K562 (cell line): ENCODE results near the gene WDR18. TPM values are rescaled to one million over a fixed set of nuclear protein-coding genes. Genes with fewer than 3 reads are reported as not detected.

ENCODE experiments used
- ARID2 ChIP-seq: fragments of 450-650 bp; IDR thresholded peaks from 2 replicates; pipeline ENCODE4 v1.6.1; 2017; ENCODE audit warnings: antibody characterized with exemption, mild to moderate bottlenecking
- ETV6 ChIP-seq, 3 experiments: fragments of 150-350 bp in 1 of 3; sonication (generic) in 1 of 3; formaldehyde crosslinking in 1 of 3; IDR thresholded peaks; 2 replicates each; pipeline versions ENCODE4 v1.6.1 to v1.8.0; 2014 to 2022; ENCODE audit warnings: borderline replicate concordance in 2 of 3, low read depth in 2 of 3, antibody characterized with exemption in 1 of 3, low read length in 1 of 3, mild to moderate bottlenecking in 1 of 3, missing genetic modification reagents in 1 of 3
- MBD2 ChIP-seq: sonication (generic); IDR thresholded peaks from 2 replicates; pipeline ENCODE4 v1.6.1; 2016; ENCODE audit warnings: low read depth, borderline replicate concordance
- NFATC3 ChIP-seq: fragments of 450-650 bp; IDR thresholded peaks from 2 replicates; pipeline ENCODE4 v1.6.1; 2017; ENCODE audit warnings: mild to moderate bottlenecking
- SAFB ChIP-seq: fragments of 200-400 bp; formaldehyde crosslinking; IDR thresholded peaks from 2 replicates; pipeline ENCODE4 v1.6.1; 2017; ENCODE audit warnings: low read depth, low read length, borderline replicate concordance
- SIN3A ChIP-seq, 2 experiments: fragments of 150-350 bp in 1 of 2; IDR thresholded peaks; 2 replicates each; pipeline ENCODE4 v1.6.1; 2011 to 2016; ENCODE audit warnings: borderline replicate concordance in 2 of 2, low read depth in 2 of 2, low read length in 2 of 2, mild to moderate bottlenecking in 2 of 2, moderate library complexity in 2 of 2; ENCODE audit not compliant: control insufficient read depth in 1 of 2
- TCFL5 ChIP-seq: fragments of 250-450 bp; sonication (Bioruptor Pico); conservative IDR thresholded peaks from 2 replicates; pipeline ENCODE4 v1.6.1; 2021; ENCODE audit warnings: mild to moderate bottlenecking, moderate library complexity, matching md5 sums
- ZNF124 ChIP-seq: sonication (generic); formaldehyde crosslinking; IDR thresholded peaks from 2 replicates; pipeline ENCODE4 v1.8.1; 2022; ENCODE audit warnings: missing genetic modification reagents
- ZNF668 ChIP-seq: fragments of 250-450 bp; sonication (Bioruptor Pico); IDR thresholded peaks from 2 replicates; pipeline ENCODE4 v1.8.0; 2022; ENCODE audit warnings: mild to moderate bottlenecking, inconsistent platforms
- ZNF696 ChIP-seq: fragments of 250-450 bp; sonication (Bioruptor Pico); conservative IDR thresholded peaks from 2 replicates; pipeline ENCODE4 v1.4.0; 2020; ENCODE audit warnings: mild to moderate bottlenecking, moderate library complexity
- ZNF707 ChIP-seq: fragments of 250-450 bp; sonication (Bioruptor Pico); conservative IDR thresholded peaks from 2 replicates; pipeline ENCODE4 v1.8.0; 2022; ENCODE audit warnings: inconsistent platforms, mild to moderate bottlenecking, moderate library complexity
- ZNF780A ChIP-seq: fragments of 250-450 bp; sonication (Bioruptor Pico); IDR thresholded peaks from 2 replicates; pipeline ENCODE4 v1.5.0; 2021; ENCODE audit warnings: mild to moderate bottlenecking
- polyA plus RNA-seq, 8 experiments: library from polyadenylated mRNA; depleted of rRNA in 4 of 8; stranded (reverse) in 5 of 8; unstranded in 3 of 8; fragments of >200 nt; fragmentation: Nextera tagmentation in 2 of 8; fragmentation: Illumina TruSeq in 1 of 8; extraction: Ambion mirVana in 2 of 8; extraction: Trizol in 1 of 8; gene quantifications; 2 replicates each; pipeline versions ENCODE4 v1.2.1 to v1.2.3, GENCODE V29; 2011 to 2014; ENCODE audit warnings: inconsistent platforms in 1 of 8, missing spikeins in 1 of 8
- total RNA-seq, 7 experiments: library from RNA; depleted of rRNA in 6 of 7; stranded (reverse); fragments of >200 nt in 6 of 7; fragmentation: Illumina TruSeq in 2 of 7; extraction: Trizol in 2 of 7; gene quantifications; 2 replicates each; pipeline versions ENCODE4 v1.2.1 to v1.2.3, GENCODE V29; 2011 to 2021; ENCODE audit warnings: low replicate concordance in 1 of 7
- TF ChIP-seq, protein P1 (sequence below), 2 experiments: IDR thresholded peaks; 2 replicates each; pipeline ENCODE4 v1.6.1; 2011; ENCODE audit warnings: borderline replicate concordance in 1 of 2, control low read depth in 1 of 2, low read depth in 1 of 2, low read length in 1 of 2, mild to moderate bottlenecking in 1 of 2, mixed read lengths in 1 of 2, moderate library complexity in 1 of 2; ENCODE audit not compliant: insufficient read depth in 1 of 2, insufficient read length in 1 of 2, poor library complexity in 1 of 2, severe bottlenecking in 1 of 2; ENCODE audit errors: extremely low read depth in 1 of 2
- TF ChIP-seq, protein P2 (sequence below): fragments of 250-450 bp; sonication (Bioruptor Pico); IDR thresholded peaks from 2 replicates; pipeline ENCODE4 v1.8.0; 2021; ENCODE audit warnings: moderate library complexity, mild to moderate bottlenecking, inconsistent platforms
- TF ChIP-seq, protein P3 (sequence below): fragments of 250-450 bp; sonication (Bioruptor Pico); IDR thresholded peaks from 2 replicates; pipeline ENCODE4 v1.5.0; 2021; ENCODE audit warnings: mild to moderate bottlenecking, borderline replicate concordance
- TF ChIP-seq, protein P4 (sequence below): fragments of 250-450 bp; sonication (Bioruptor Pico); IDR thresholded peaks from 2 replicates; pipeline ENCODE4 v1.5.0; 2020; ENCODE audit warnings: mild to moderate bottlenecking
- TF ChIP-seq, protein P5 (sequence below): sonication (generic); formaldehyde crosslinking; IDR thresholded peaks from 2 replicates; pipeline ENCODE4 v1.8.1; 2022; ENCODE audit warnings: missing genetic modification reagents

Gene WDR18
- total and polyA plus RNA-seq, 9 of the 15 experiments (the other 6 are each of a cell fraction or from before 2014, with no cell fraction given): 0.65 to 181 (median 30.1) TPM

DNA sequence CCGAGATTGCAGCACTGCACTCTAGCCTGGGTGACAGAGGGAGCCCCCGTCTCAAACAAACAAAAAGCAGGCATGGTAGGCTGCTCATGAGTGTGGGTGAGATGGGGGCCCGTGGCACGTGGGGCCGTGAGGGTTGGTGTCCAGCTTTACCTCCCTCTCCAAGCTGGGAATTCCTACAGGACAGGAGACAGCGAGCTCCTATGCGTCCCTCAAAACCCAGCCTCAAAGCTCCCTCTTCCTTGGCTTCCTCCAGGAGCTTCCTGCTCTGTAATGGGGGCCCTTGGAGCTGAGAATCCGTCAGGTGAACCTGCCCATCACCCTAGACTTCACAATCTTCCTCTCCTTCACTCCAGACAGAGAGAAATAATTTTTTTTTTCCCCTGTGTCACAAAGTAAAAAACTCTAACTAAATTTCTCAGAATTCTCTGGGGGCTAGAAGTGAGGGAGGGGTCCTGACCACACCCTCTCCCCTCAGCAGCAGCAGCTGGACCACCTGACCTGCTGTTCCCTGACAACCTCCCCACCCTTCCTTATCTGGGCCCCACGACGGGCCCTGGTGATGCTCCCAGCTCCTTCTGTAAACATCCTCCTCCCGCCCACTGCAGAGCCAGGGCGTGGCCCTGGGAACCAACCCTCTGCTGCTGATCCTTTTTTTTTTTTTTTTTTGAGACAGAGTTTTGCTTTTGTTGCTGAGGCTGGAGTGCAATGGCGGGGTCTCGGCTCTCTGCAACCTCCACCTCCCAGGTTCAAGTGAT lies 22.1 kb upstream of the WDR18 start (continued):
- TF ChIP-seq, protein P1, sequence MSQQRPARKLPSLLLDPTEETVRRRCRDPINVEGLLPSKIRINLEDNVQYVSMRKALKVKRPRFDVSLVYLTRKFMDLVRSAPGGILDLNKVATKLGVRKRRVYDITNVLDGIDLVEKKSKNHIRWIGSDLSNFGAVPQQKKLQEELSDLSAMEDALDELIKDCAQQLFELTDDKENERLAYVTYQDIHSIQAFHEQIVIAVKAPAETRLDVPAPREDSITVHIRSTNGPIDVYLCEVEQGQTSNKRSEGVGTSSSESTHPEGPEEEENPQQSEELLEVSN (IDR thresholded peaks at IDR 0.05; ENCODE audit: borderline replicate concordance in 1 of 2, extremely low read depth in 1 of 2, insufficient read depth in 1 of 2, insufficient read length in 1 of 2, low read depth in 1 of 2, low read length in 1 of 2, poor library complexity in 1 of 2, severe bottlenecking in 1 of 2): peak in 1 of 2 experiments; percentile 14
- TF ChIP-seq ARID2 (no peak), SAFB (no peak), MBD2 (no peak; the same call in 1 of the 2 replicates), ETV6 (IDR thresholded peaks at IDR 0.05; ENCODE audit: borderline replicate concordance in 1 of 2, low read depth in 2 of 2, low read length in 1 of 2) (no peak), ETV6 (CRISPR knock-in tag; IDR thresholded peaks at IDR 0.05; ENCODE audit: borderline replicate concordance) (no peak), TCFL5 (no peak), NFATC3 (no peak), ZNF780A (CRISPR knock-in tag) (no peak), ZNF707 (CRISPR knock-in tag) (no peak), ZNF668 (CRISPR knock-in tag) (no peak), ZNF124 (CRISPR knock-in tag) (no peak), SIN3A (IDR thresholded peaks at IDR 0.05; ENCODE audit: borderline replicate concordance in 2 of 2, control insufficient read depth in 1 of 2, low read depth in 2 of 2, low read length in 2 of 2) (0 out of 4 replicates have a peak, but pooled peaks of 1 of the 2 experiments have one; percentile 34), ZNF696 (CRISPR knock-in tag) (no peak)
- TF ChIP-seq, protein P2, sequence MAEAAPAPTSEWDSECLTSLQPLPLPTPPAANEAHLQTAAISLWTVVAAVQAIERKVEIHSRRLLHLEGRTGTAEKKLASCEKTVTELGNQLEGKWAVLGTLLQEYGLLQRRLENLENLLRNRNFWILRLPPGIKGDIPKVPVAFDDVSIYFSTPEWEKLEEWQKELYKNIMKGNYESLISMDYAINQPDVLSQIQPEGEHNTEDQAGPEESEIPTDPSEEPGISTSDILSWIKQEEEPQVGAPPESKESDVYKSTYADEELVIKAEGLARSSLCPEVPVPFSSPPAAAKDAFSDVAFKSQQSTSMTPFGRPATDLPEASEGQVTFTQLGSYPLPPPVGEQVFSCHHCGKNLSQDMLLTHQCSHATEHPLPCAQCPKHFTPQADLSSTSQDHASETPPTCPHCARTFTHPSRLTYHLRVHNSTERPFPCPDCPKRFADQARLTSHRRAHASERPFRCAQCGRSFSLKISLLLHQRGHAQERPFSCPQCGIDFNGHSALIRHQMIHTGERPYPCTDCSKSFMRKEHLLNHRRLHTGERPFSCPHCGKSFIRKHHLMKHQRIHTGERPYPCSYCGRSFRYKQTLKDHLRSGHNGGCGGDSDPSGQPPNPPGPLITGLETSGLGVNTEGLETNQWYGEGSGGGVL: no peak
- TF ChIP-seq, protein P3, sequence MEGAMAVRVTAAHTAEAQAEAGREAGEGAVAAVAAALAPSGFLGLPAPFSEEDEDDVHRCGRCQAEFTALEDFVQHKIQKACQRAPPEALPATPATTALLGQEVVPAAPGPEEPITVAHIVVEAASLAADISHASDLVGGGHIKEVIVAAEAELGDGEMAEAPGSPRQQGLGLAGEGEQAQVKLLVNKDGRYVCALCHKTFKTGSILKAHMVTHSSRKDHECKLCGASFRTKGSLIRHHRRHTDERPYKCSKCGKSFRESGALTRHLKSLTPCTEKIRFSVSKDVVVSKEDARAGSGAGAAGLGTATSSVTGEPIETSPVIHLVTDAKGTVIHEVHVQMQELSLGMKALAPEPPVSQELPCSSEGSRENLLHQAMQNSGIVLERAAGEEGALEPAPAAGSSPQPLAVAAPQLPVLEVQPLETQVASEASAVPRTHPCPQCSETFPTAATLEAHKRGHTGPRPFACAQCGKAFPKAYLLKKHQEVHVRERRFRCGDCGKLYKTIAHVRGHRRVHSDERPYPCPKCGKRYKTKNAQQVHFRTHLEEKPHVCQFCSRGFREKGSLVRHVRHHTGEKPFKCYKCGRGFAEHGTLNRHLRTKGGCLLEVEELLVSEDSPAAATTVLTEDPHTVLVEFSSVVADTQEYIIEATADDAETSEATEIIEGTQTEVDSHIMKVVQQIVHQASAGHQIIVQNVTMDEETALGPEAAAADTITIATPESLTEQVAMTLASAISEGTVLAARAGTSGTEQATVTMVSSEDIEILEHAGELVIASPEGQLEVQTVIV (CRISPR knock-in tag): no peak
- TF ChIP-seq, protein P4, sequence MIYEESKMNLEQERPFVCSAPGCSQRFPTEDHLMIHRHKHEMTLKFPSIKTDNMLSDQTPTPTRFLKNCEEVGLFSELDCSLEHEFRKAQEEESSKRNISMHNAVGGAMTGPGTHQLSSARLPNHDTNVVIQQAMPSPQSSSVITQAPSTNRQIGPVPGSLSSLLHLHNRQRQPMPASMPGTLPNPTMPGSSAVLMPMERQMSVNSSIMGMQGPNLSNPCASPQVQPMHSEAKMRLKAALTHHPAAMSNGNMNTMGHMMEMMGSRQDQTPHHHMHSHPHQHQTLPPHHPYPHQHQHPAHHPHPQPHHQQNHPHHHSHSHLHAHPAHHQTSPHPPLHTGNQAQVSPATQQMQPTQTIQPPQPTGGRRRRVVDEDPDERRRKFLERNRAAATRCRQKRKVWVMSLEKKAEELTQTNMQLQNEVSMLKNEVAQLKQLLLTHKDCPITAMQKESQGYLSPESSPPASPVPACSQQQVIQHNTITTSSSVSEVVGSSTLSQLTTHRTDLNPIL: no peak
- TF ChIP-seq, protein P5, sequence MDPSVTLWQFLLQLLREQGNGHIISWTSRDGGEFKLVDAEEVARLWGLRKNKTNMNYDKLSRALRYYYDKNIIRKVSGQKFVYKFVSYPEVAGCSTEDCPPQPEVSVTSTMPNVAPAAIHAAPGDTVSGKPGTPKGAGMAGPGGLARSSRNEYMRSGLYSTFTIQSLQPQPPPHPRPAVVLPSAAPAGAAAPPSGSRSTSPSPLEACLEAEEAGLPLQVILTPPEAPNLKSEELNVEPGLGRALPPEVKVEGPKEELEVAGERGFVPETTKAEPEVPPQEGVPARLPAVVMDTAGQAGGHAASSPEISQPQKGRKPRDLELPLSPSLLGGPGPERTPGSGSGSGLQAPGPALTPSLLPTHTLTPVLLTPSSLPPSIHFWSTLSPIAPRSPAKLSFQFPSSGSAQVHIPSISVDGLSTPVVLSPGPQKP: no peak
